ENCODE data around the gene FBXW7.

FBXW7 gene

DNA sequence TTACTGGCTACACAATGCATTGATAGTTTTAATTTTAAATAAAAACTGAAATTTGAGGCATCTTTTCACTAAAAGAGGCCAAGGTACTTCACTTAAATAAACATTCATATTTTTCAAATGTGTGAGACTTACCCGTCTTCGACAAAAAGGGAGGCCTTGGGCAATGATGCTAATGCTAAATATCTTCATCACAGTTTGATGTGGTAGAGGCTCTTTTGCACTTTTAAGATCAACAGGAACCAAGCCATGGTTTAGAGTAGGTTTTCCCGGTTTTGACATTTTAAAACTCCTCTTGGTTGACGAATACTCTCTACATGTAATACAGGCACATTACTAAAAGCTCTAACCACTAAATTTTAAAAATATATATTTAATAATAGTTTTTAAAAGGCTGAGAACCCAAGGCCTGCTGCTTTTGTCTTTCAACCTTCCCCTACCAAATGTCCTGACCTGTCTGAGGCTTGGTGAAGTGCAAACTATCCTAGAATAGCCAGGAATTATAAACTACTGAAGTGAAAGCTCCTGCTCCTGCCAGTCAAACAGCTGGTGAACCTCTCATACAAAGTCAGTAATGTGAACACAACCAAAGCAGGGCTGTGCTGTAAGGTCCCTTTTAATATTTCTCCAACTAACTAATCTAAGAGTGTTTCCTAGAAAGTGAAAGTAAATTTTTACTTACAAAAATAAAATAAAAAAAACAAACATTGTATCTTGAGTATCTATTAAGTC is 153.7 kb downstream of the FBXW7 start:
- TF ChIP-seq ZFX (IDR thresholded peaks at IDR 0.05) (no peak), CTCF (conservative IDR thresholded peaks at IDR 0.05) (no peak)
- H3K27ac ChIP-seq, result no peak overlapping the region

GRCh38 chr4:152380919-152381318 is 155.0 kb downstream of the FBXW7 start:
- no peak overlapping the region for H3K27ac ChIP-seq
- no peak for TF ChIP-seq CTCF (conservative IDR thresholded peaks at IDR 0.05)
- TF ChIP-seq ZFX (IDR thresholded peaks at IDR 0.05), result no peak

DNA sequence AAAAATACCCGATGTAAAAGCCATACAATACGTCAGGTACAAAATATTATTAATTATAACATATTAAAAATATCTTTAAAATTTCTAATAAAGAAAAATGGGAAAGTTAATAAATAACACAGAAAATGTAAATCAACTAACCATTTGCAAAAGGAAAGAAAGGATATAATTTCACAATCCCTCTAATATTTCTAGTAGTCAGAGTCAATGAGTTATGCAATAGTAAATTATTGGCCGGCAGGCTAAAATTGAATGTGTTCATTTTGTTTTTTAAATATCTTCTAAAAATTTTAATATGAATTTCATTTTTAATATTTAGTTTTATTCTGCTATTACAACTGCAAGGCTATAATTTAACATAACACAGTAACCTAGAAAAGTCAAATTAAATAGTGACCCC is 155.7 kb downstream of the FBXW7 start:
- no peak for TF ChIP-seq CTCF (conservative IDR thresholded peaks at IDR 0.05)
- TF ChIP-seq ZFX (IDR thresholded peaks at IDR 0.05), result no peak
- no peak overlapping the region for H3K27ac ChIP-seq

DNA sequence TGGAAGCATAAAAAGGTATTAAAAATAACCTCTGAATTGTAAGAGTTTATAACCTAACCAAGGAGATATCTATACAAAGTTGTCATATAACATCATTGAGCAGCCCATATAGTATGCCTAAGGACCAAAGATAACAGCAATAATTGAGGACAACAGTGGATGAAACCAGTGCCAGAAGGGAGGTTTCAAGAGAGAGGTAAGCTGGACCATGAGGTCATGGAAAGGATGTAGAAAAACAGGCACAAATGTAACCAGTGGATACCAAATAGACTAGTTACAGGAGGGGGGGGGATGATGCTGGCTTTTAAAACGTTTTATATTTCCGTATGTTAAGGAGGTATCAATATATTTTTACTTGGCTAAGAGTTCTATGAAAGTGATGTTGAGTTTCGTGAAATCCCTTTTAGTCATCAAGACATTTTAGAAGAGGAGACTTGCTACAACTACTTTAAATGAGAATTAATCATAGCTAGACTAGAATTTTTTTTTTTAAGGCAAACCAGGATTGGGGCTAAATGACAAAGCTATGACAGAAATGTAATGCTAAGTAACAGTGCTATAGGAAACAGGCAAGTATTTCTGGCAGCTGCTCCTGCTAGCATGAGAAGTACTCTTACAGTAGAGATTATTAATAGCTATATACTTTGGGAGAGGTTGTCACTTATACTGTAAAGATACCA is 161.1 kb downstream of the FBXW7 start:
- TF ChIP-seq ZFX (IDR thresholded peaks at IDR 0.05) (no peak), CTCF (conservative IDR thresholded peaks at IDR 0.05) (no peak)
- no peak overlapping the region for H3K27ac ChIP-seq

DNA sequence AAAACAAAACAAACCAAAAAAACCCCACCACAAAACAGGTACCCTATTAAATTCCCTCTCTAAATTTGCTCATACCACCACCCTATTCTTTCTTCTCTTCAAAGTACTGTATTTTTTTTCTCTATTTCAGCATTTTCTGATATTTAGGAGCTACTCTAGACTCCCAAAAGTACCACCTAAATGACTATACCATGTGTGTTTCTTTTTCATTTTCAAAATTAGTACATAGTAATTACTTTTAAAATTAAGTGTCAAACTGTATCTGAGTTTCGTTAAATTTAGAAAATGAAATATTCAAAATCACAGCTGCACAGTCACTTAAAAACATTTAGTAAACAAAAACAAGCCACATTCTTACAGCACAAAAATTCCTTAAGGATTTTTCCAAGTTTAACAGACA is 161.7 kb downstream of the FBXW7 start:
- TF ChIP-seq CTCF (conservative IDR thresholded peaks at IDR 0.05), result no peak
- TF ChIP-seq ZFX (IDR thresholded peaks at IDR 0.05), result no peak
- H3K27ac ChIP-seq, result no peak overlapping the region

GRCh38 chr4:152372444-152372843 is 163.4 kb downstream of the FBXW7 start:
- H3K27ac ChIP-seq, result no peak overlapping the region
- TF ChIP-seq ZFX (IDR thresholded peaks at IDR 0.05), result no peak

DNA sequence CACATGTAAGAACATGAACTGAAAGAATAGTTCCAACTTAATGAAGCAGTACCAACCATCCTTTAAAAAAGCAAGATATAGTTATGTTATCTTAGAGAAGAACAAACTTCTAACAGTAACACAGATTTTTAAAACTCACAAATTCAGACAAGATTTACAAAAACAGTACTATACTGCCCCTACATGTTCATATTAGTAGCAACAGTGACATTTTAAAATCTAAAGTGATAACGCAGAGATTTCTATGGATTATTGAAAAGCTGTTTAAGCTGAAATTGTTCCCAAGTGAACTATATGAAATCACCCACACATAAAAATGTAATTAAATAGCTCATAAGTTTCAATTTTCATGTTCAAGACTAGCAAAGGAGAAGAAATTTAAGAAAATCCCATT is 166.0 kb downstream of the FBXW7 start:
- H3K27ac ChIP-seq, result no peak overlapping the region
- TF ChIP-seq ZFX (IDR thresholded peaks at IDR 0.05) (no peak), CTCF (conservative IDR thresholded peaks at IDR 0.05) (peak; percentile 28)

Data from C4-2B (cell line).